Fibroblast of lung (primary cell): ENCODE measurements around the gene RPL14.

Experiments used
- EZH2 ChIP-seq: IDR thresholded peaks from 2 replicates; pipeline ENCODE4 v1.5.1; 2012; ENCODE audit warnings: low read length, control low read depth, mild to moderate bottlenecking; ENCODE audit errors: missing control alignments
- TF ChIP-seq, protein P1 (sequence below), 2 donors: IDR thresholded peaks in 1 of 2; conservative IDR thresholded peaks in 1 of 2; 1 replicate in 1 of 2; 2 replicates in 1 of 2; pipeline ENCODE4 v1.5.1; 2011 to 2012; ENCODE audit warnings: low read length in 2 of 2, control low read depth in 1 of 2, inconsistent platforms in 1 of 2, low read depth in 1 of 2, mild to moderate bottlenecking in 1 of 2

DNA sequence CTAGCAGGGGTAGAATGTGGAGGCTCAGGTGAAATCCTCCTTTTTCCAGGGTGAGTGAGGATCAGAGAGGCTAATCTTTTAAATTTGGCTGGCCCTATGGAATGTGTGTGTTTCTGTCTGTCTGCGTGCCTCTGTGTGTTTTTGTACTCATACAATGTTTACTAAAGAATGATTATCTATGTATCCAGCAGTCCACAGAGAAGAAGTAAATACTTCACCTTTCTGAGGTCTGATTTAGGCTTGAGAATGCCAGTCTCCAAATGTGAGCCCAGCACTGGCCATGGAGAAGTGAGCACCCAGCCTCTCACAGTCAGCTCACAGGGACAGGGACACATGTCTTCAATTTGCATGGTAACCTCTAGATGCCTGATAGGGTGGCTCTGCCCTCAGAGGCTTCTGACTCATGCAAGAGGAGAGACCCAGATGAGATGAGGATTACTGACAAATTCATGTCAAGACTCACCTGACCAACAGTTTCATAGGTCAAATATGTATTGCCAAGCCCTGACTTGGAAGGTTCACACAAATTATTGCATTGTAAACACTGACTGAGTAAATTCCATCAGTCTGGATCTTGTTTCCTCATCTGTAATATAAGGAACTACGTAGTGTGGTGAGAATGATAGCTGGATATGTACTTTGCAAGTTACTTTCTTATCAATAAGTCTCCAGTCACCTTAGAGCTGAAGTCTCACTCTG lies 39.1 kb upstream of the RPL14 start:
- TF ChIP-seq, protein P1, sequence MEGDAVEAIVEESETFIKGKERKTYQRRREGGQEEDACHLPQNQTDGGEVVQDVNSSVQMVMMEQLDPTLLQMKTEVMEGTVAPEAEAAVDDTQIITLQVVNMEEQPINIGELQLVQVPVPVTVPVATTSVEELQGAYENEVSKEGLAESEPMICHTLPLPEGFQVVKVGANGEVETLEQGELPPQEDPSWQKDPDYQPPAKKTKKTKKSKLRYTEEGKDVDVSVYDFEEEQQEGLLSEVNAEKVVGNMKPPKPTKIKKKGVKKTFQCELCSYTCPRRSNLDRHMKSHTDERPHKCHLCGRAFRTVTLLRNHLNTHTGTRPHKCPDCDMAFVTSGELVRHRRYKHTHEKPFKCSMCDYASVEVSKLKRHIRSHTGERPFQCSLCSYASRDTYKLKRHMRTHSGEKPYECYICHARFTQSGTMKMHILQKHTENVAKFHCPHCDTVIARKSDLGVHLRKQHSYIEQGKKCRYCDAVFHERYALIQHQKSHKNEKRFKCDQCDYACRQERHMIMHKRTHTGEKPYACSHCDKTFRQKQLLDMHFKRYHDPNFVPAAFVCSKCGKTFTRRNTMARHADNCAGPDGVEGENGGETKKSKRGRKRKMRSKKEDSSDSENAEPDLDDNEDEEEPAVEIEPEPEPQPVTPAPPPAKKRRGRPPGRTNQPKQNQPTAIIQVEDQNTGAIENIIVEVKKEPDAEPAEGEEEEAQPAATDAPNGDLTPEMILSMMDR (conservative IDR thresholded peaks at IDR 0.05 in 1 of 2, IDR thresholded peaks at IDR 0.05 in 1 of 2; ENCODE audit: low read depth in 1 of 2, low read length in 2 of 2), result no peak
- no peak for TF ChIP-seq EZH2
